ENCODE results near the gene SLC16A10.
"Not testable (repeated sequence)": the region's sequence is repeated elsewhere in the genome, so short reads cannot be mapped to it uniquely, and the experiment has no call there.

Gene SLC16A10

GRCh38 chr6:111122458-111123286, 35.4 kb downstream of the SLC16A10 start:
- FAIRE-seq (no peak), DNase-seq (ENCODE audit: insufficient read length, low spot score) (no peak)

- FAIRE-seq (no peak), DNase-seq (ENCODE audit: insufficient read length, low spot score) (no peak)
Measured at GRCh38 chr6:111124406-111124805, 37.1 kb downstream of the SLC16A10 start.

- DNase-seq (ENCODE audit: insufficient read length, low spot score) = no peak
- FAIRE-seq = no peak
Measured at GRCh38 chr6:111129013-111129412, 41.7 kb downstream of the SLC16A10 start.

DNA sequence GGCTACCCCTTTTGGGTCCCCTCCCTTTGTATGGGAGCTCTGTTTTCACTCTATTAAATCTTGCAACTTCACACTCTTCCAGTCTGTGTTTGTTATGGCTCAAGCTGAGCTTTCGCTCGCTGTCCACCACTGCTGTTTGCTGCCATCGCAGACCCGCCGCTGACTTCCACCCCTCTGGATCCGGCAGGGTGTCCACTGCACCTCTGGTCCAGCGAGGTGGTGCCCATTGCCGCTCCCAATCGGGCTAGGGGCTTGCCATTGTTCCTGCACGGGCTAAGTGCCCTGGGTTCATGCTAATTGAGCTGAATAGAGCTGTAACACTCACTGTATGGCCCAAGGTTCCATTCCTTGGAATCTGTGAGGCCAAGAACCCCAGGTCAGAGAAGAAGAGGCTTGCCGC, 43.7 kb downstream of the SLC16A10 start:
- not testable (repeated sequence) for DNase-seq (ENCODE audit: insufficient read length, low spot score); FAIRE-seq

DNA sequence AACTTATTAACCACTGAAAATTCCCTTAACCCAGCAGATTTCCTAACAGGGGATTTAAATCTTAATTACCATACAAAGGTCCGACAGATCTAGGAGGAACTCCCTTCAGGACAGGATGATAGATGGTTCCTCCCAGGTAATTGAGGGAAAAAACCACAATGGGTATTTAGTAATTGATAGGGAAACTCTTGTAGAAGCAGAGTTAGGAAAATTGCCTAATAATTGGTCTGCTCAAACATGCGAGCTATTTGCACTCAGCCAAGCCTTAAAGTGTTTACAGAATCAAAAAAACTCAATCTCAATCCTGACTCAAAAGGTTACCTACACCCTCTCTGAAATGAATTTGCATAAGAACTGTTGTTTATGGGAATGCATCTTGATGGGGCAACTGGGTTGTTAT, 45.4 kb downstream of the SLC16A10 start:
- DNase-seq (ENCODE audit: insufficient read length, low spot score); FAIRE-seq: not testable (repeated sequence)

- DNase-seq (ENCODE audit: insufficient read length, low spot score); FAIRE-seq: not testable (repeated sequence)
Measured at GRCh38 chr6:111134236-111134869, 47.0 kb downstream of the SLC16A10 start.

- FAIRE-seq; DNase-seq (ENCODE audit: insufficient read length, low spot score): not testable (repeated sequence)
Measured at GRCh38 chr6:111137489-111138093, 50.3 kb downstream of the SLC16A10 start.

DNA sequence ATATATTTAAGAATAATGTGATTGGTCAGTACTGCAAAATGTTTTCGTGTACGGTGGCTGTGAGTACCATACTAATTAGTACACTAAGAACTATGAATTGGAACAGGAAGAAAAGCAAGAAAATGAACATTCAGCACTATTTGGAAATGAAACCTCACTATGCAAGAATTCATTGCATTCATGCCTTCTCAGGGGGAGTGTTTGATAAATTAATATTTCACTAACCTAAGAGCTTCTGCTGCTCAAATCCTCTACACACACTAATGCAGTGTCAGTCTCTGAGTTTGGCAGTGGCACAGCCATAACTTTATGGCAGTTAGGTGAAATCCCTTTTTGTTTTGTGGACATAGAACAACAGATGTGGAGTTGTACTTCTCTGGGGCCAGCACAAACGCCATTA, 60.1 kb downstream of the SLC16A10 start:
- FAIRE-seq (no peak), DNase-seq (ENCODE audit: insufficient read length, low spot score) (no peak)

- DNase-seq (ENCODE audit: insufficient read length, low spot score) = no peak
- no peak for FAIRE-seq
Measured at GRCh38 chr6:111148110-111148509, 60.8 kb downstream of the SLC16A10 start.

DNA sequence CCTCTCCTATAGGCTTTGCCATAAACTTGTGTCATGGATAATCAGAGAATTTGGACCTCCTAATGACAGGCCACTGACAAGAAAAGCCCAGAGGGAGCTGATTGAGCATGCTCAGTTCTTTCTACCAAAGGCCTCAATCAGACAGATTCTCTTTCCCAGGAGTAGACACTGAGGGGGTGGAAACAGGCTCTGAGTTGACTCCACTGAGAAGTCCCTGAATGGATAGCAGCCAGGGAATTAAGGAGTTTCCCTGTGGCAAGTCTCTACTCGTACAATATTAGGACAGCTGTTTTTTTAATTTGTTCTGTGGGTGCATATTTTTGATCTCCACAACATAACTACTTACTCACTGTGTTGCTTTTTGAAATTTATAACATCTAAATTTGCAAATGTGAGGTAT, 63.3 kb downstream of the SLC16A10 start:
- FAIRE-seq (no peak), DNase-seq (ENCODE audit: insufficient read length, low spot score) (no peak)

- no peak for DNase-seq (ENCODE audit: insufficient read length, low spot score)
- no peak for FAIRE-seq
Measured at GRCh38 chr6:111154981-111155380, 67.7 kb downstream of the SLC16A10 start.

GRCh38 chr6:111157412-111157811, 70.1 kb downstream of the SLC16A10 start:
- FAIRE-seq (no peak), DNase-seq (ENCODE audit: insufficient read length, low spot score) (no peak)

DNA sequence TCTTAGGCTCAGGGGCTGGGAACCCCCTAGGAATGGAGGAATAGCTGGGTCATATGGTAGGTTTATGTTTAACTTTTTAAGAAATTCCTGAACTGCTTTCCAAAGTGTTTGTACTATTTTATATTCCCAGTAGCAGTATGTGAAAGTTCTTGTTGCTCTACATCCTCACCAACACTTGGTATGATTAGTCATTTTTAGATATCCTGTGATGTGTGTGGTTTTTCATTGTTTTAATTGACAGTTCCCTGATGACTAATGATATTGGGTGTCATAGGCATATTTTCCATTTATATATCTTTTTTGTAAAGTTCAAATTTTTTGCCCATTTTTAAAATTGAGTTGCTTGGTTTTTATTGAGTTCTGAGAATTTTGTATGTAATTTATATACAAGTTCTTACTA, 72.3 kb downstream of the SLC16A10 start:
- FAIRE-seq (no peak), DNase-seq (ENCODE audit: insufficient read length, low spot score) (no peak)

GRCh38 chr6:111161650-111162049, 74.3 kb downstream of the SLC16A10 start:
- FAIRE-seq (no peak), DNase-seq (ENCODE audit: insufficient read length, low spot score) (no peak)

GRCh38 chr6:111162504-111162903, 75.2 kb downstream of the SLC16A10 start:
- no peak for FAIRE-seq
- DNase-seq (ENCODE audit: insufficient read length, low spot score) = no peak

DNA sequence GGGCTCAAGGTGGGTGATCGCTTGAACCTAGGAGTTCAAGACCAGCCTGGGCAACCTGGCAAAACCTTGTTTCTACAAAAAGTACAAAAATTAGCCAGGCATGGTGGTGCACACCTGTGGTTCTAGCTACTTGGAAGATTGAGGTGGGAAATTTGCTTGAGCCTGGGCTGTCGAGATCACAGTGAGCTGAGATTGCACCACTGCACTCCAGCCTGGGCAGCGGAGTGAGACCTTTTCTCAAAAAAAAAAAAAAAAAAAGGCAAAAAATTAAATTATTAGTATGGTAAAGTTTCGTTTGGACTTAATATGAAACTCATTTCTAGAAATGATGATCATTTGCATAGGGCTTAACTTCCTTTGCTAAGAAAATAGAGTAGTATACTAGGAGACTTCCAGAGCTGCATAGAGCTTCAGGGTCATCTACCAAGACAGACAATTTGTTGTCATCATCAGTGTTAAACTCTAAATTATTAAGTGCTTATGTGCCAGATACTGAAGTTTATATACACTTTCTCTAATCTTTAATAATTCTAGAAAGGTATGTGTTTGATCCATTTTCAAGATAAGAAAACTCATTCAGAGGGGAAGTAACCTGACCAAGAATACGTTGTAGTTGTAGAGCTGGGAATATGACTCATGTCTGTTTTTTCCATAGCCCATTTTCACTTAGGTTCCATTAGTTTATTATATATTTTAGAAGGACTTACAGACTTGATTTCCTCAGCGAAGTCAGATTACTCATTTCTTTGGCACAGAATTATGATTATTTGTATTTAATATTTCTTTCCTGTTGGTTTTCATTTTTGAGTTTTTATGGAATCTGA, 84.5 kb downstream of the SLC16A10 start:
- no peak for DNase-seq (ENCODE audit: insufficient read length, low spot score)
- FAIRE-seq = no peak

- DNase-seq (ENCODE audit: insufficient read length, low spot score) (no peak), FAIRE-seq (no peak)
Measured at GRCh38 chr6:111172563-111172962, 85.3 kb downstream of the SLC16A10 start.

- no peak for DNase-seq (ENCODE audit: insufficient read length, low spot score)
- no peak for FAIRE-seq
Measured at GRCh38 chr6:111173341-111173740, 86.0 kb downstream of the SLC16A10 start.

DNA sequence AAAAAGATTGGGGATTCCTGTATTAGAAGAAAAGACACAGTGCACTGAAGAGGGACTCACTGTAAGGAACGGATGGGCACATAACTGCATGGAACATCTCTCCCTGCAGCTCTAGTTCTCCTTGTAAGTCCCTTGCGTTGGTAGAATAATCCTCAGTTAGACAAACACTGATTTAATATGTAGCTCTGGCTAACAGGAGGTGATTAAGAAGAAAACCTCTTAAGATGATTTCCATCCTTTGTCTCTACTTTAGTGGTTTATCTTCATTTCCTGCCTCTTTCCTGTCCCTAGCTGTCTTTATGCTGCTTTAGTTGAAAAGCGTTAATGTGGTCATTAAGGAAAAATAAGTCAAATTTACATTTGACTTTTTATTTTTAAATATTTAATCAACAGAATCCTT, 86.6 kb downstream of the SLC16A10 start:
- FAIRE-seq (no peak), DNase-seq (ENCODE audit: insufficient read length, low spot score) (no peak)

DNA sequence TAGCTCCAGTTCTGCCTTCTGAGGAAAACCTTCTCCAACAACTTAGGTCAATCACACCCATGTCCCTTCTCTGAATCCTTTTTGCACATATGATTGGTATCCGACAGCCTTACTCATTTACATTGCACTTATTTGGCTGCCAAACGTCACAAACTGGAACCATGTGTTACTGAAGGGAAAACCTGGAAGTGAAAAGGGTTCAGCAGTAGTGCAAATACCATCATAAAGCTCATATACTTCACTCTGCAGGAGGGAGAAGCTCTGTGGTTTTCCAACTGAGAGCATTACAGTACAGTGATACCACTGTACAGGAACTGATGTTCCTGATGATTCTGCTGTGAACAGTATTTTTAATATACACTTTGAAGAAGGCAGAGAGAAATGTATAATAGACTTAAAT, 87.8 kb downstream of the SLC16A10 start:
- DNase-seq (ENCODE audit: insufficient read length, low spot score) (no peak), FAIRE-seq (no peak)
